VCaP (cell line): Measurements from ENCODE around the gene RABGAP1.

Experiments
- H3K27ac ChIP-seq: fragments of 450-650 bp; 2 replicates; pipeline ENCODE4 v1.5.1; 2017
- CTCF ChIP-seq: fragments of 450-650 bp; conservative IDR thresholded peaks from 2 replicates; pipeline ENCODE4 v1.5.1; 2017; ENCODE audit warnings: mild to moderate bottlenecking, moderate library complexity

The RABGAP1 gene

GRCh38 chr9:122946461-122947005 is 5.7 kb downstream of the RABGAP1 start:
- TF ChIP-seq CTCF: no peak
- peak overlapping the region; percentile 57; the same call in 1 of the 2 replicates for H3K27ac ChIP-seq

GRCh38 chr9:122948313-122948712 is 7.5 kb downstream of the RABGAP1 start:
- no peak for TF ChIP-seq CTCF
- H3K27ac ChIP-seq: peak overlapping the region; percentile 57

GRCh38 chr9:122949696-122950095 is 8.9 kb downstream of the RABGAP1 start:
- no peak for TF ChIP-seq CTCF
- H3K27ac ChIP-seq: peak overlapping the region; percentile 57

- TF ChIP-seq CTCF: no peak
- H3K27ac ChIP-seq: no peak overlapping the region
Measured at GRCh38 chr9:122950263-122950662, 9.4 kb downstream of the RABGAP1 start.

GRCh38 chr9:122951056-122951455 is 10.2 kb downstream of the RABGAP1 start:
- TF ChIP-seq CTCF: no peak
- H3K27ac ChIP-seq: no peak overlapping the region

- TF ChIP-seq CTCF: no peak
- H3K27ac ChIP-seq: peak overlapping the region; percentile 6
Measured at GRCh38 chr9:122954253-122954691, 13.5 kb downstream of the RABGAP1 start.

- TF ChIP-seq CTCF: no peak
- no peak overlapping the region for H3K27ac ChIP-seq
Measured at GRCh38 chr9:122955961-122956360, 15.1 kb downstream of the RABGAP1 start.

GRCh38 chr9:122961139-122961538 is 20.3 kb downstream of the RABGAP1 start:
- no peak for TF ChIP-seq CTCF
- no peak overlapping the region for H3K27ac ChIP-seq
